Esophagus squamous epithelium (tissue), 4 donors: Measurements from ENCODE around the gene FYTTD1.

Experiments used
- CTCF ChIP-seq, 6 experiments: fragments of 450-650 bp in 4 of 6; fragments of 200-600 bp in 2 of 6; sonication (generic) in 2 of 6; IDR thresholded peaks; one replicate each; pipeline ENCODE4 v1.5.1; 2016 to 2019; ENCODE audit warnings: antibody characterized with exemption in 6 of 6, mild to moderate bottlenecking in 4 of 6, moderate library complexity in 4 of 6
- POLR2A ChIP-seq, 4 donors: fragments of 450-650 bp; IDR thresholded peaks; one replicate each; pipeline ENCODE4 v1.6.1; 2017; ENCODE audit warnings: antibody characterized with exemption in 4 of 4, mild to moderate bottlenecking in 4 of 4, moderate library complexity in 3 of 4

GRCh38 chr3:197711973-197712707 lies 37.5 kb upstream of the FYTTD1 start:
- no peak for TF ChIP-seq CTCF (IDR thresholded peaks at IDR 0.05)
- peak in 3 of 4 donors; percentile 34 to 69 (median 39) for TF ChIP-seq POLR2A (IDR thresholded peaks at IDR 0.05)
